ENCODE results near the gene ITGB3. TPM values are rescaled to one million over a fixed set of nuclear protein-coding genes. Genes with fewer than 3 reads are reported as not detected.

The ITGB3 gene
- total RNA-seq, 1 experiment from 2014 or later: not detected

DNA sequence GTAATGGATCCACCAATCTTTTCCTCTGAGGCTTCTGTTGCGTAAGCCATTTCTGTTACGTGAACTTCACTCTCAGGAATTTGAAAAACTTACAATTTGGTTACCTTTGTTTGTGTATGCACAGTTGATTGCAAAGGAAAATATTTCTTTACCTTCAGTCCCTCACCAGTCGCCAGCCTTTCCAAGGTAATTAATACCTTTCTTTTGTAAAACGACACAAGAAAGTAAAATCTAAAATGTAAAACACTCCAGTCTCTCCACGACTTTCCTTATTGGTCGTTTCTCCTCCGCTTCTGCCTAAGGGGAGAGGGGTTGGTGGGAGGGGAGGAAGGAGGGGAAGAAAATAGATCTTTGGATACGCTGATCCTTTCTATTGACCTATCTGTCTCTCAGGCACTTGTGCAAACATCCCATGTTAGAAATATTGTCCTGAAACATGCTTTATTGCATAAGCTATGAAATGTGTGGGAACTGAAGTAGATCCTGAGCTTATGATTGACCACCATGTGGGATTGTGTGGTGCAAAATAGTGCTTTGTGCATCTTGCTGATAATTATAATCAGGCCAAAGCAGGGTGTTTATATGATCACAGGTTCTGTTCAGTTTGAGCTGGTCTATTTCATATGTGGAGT lies 37.7 kb downstream of the ITGB3 start:
- ChIA-PET RAD21 (ENCODE audit: low non-redundant PET in 1 of 2, low total read pairs in 2 of 2, uncharacterized antibody in 2 of 2, unreplicated experiment in 2 of 2) (no interaction called here), POLR2A (no interaction called here), CTCF (no interaction called here)
- H3K9me2 ChIP-seq (ENCODE audit: insufficient read depth): no peaks in the 10 kb centered on the region
- intact Hi-C loops (cut with micrococcal nuclease): no loop called here
- ATAC-seq: no peak
- DNase-seq (ENCODE audit: low read depth, low spot score): no peak
- H3K9me3 ChIP-seq (ENCODE audit: control insufficient read depth in 1 of 2, insufficient read depth in 1 of 2, low read depth in 1 of 2, low read length in 2 of 2): no peaks in the 10 kb centered on the region
- no peaks in the 10 kb centered on the region for H3K79me2 ChIP-seq (ENCODE audit: insufficient read depth, low read length)
- H4K20me1 ChIP-seq (ENCODE audit: insufficient read depth): no peaks in the 10 kb centered on the region
- H2AFZ ChIP-seq (ENCODE audit: low read depth, low read length, poor library complexity, severe bottlenecking): no peak overlapping the region
- H3K27me3 ChIP-seq (ENCODE audit: insufficient read depth, low read length): no peaks in the 10 kb centered on the region
- no peak overlapping the region for H3K27ac ChIP-seq (ENCODE audit: low read depth, low read length)
- H3K4me3 ChIP-seq (replicated peaks in 1 of 2; ENCODE audit: low read depth in 1 of 2, low read length in 2 of 2): no peak overlapping the region
- no peak overlapping the region for H3K4me2 ChIP-seq (ENCODE audit: low read length)
- H3K4me1 ChIP-seq (ENCODE audit: control insufficient read depth in 1 of 2, insufficient read depth in 2 of 2, low read length in 2 of 2): peaks cover 5 to 11% of the 10 kb centered on the region in 2 experiments; a peak in 3 of 4 replicates
- no TSS peak for BruUV-seq (replicated peaks)
- no peak overlapping the region for H3K9ac ChIP-seq (ENCODE audit: low read length)
- no peaks in the 10 kb centered on the region for H3K36me3 ChIP-seq (ENCODE audit: control insufficient read depth in 1 of 2, insufficient read depth in 2 of 2, low read length in 2 of 2)
- TF ChIP-seq POLR2A (IDR thresholded peaks at IDR 0.05; ENCODE audit: borderline replicate concordance, extremely low read depth, insufficient read depth, insufficient read length): no peak
- no peak for TF ChIP-seq SRF (IDR thresholded peaks at IDR 0.05; ENCODE audit: low read depth)
- no peak for TF ChIP-seq ATF3 (IDR thresholded peaks at IDR 0.05)
- no peak for TF ChIP-seq ZFX (IDR thresholded peaks at IDR 0.05)
- TF ChIP-seq EZH2phosphoT487 (IDR thresholded peaks at IDR 0.05; ENCODE audit: borderline replicate concordance): no peak
- no peak for TF ChIP-seq POLR2AphosphoS5 (IDR thresholded peaks at IDR 0.05; ENCODE audit: low read depth, low read length)
- TF ChIP-seq FOSL1 (IDR thresholded peaks at IDR 0.05; ENCODE audit: low read depth): no peak
- TF ChIP-seq ELF1 (IDR thresholded peaks at IDR 0.05; ENCODE audit: borderline replicate concordance, low read depth): no peak
- TF ChIP-seq ZNF274 (IDR thresholded peaks at IDR 0.05; ENCODE audit: low read depth, low read length): no peak
- TF ChIP-seq, protein P1, sequence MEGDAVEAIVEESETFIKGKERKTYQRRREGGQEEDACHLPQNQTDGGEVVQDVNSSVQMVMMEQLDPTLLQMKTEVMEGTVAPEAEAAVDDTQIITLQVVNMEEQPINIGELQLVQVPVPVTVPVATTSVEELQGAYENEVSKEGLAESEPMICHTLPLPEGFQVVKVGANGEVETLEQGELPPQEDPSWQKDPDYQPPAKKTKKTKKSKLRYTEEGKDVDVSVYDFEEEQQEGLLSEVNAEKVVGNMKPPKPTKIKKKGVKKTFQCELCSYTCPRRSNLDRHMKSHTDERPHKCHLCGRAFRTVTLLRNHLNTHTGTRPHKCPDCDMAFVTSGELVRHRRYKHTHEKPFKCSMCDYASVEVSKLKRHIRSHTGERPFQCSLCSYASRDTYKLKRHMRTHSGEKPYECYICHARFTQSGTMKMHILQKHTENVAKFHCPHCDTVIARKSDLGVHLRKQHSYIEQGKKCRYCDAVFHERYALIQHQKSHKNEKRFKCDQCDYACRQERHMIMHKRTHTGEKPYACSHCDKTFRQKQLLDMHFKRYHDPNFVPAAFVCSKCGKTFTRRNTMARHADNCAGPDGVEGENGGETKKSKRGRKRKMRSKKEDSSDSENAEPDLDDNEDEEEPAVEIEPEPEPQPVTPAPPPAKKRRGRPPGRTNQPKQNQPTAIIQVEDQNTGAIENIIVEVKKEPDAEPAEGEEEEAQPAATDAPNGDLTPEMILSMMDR (IDR thresholded peaks at IDR 0.05 in 2 of 3, conservative IDR thresholded peaks at IDR 0.05 in 1 of 3; ENCODE audit: borderline replicate concordance in 1 of 3, insufficient read depth in 1 of 3, low read depth in 2 of 3, low read length in 2 of 3): no peak

Measured in HCT116 (cell line).